GM18861 (cell line): Measurements from ENCODE around the gene ANKRD29.

Experiments used
- ATAC-seq: cut with Tn5 transposase; IDR thresholded peaks from one replicate; pipeline ENCODE4 v1.9.1; 2021; ENCODE audit not compliant: unreplicated experiment

The ANKRD29 gene

GRCh38 chr18:23662309-23663263 is at the start of gene ANKRD29:
Gene ANKRD29, minus strand, starts transcription at chr18:23662911. Its CDS starts 181 bp downstream, at chr18:23662730.
- no peak for ATAC-seq

- ATAC-seq: no peak
Measured at GRCh38 chr18:23712445-23712844, 49.7 kb upstream of the ANKRD29 start.

DNA sequence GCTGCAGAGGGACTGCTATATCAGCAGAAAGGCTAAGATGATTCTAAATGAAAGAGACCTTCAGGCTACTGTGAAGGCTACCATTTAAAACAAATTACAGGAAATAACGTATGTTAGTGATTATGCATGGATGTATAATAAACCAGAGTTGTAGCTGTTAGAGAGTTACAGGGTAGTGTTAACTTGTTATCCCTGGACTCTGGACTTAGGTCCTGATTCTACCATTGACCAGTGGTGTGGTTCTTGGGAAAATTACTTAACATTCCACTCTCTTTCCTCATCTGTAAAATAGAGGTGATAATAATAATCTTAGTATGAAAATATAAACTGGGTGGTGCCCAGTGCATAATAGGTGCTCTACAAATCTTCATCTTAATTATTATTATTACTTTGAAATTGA is 48.7 kb upstream of the ANKRD29 start:
- no peak for ATAC-seq

DNA sequence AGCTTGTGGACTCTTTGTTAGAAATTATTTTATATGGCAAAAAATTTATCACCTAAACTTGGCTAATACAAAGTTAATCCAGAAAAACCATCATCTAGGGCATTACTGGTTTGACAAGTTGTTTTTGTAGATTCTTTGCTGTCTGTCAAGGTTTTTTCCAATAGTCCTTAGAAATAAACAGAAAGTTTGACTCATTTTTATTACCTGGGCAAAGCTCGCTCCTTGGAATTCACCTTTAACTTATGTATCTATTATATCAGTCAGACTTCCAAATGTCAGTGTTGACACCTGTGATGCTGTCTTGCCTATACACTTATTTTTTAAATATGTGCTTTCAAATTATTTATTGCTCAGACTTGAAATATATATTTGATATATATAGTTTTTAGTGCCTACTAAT is 48.2 kb upstream of the ANKRD29 start:
- no peak for ATAC-seq

DNA sequence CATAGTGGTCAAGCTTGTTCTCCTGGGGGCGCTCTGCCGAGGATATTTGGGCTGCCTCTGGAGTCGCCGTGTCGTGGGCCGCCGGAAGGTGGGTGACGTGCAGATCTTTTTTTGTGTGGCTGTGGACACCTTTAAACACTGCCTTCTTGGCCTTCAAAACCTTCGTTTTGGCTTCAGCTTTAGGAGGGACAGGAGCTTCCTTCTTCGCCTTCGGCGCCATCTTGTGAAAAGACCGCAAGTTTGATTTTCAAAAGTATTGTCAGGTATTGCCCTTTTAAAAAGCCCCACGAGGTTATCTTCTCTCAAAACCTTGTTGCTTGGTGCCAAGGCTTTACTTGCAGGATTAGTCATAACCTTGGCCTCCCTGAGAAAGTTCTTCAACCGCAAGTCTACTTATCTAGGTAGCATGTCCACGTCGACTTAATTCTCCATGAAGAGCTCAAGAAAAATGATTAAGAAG is 47.4 kb upstream of the ANKRD29 start:
- no peak for ATAC-seq

DNA sequence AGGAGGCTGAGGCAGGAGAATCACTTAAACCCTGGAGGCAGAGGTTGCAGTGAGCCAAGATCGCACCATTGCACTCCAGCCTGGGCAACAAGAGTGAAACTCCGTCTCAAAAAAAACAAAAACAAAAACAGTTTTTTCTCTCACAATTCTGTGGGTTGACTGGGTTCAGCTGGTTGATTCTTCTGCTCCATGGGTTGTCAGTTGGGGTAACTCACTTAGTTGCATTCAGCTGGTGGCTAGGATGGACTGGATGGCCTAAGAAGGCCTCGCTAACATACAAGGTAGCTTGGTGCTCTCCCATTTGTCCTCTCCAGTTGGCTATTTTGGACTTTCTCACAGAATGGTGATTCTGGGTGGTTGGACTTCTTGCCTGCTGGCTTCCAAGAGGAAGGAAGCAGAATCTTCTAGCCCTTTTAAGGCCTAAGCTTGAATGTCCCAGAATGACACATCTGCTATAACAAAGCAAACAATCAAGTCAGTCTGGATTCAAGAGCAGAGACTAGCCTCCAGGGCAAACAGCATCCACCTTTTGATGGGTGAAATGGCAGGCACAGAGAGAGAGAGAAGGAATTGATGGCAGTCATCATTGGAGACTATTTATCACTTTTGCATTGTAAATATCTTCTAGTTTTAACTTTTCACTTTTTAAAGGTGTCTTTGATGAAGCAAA is 44.4 kb upstream of the ANKRD29 start:
- no peak for ATAC-seq

- ATAC-seq: no peak
Measured at GRCh38 chr18:23704806-23705205, 42.1 kb upstream of the ANKRD29 start.

DNA sequence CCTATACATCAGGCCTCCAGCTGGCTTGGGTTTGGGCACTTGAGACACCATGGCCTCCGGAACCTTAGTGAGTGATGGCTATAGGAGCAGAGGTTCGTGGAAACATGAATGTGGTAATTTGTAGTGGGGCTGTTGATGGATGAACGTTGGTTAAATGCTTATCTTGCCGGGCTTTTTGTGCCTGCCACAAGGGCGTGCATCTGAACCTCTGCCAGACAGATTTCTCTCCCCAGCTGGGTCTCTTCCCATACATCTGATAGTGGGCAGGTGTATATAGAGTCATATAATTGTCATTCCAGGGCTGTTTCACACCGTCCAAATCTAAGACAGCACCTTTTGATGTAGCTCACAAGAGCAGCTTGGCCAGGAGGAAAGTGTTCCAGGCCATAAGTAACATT is 41.3 kb upstream of the ANKRD29 start:
- no peak for ATAC-seq

- ATAC-seq: peak; percentile 70
Measured at GRCh38 chr18:23703057-23703986, 40.6 kb upstream of the ANKRD29 start.

DNA sequence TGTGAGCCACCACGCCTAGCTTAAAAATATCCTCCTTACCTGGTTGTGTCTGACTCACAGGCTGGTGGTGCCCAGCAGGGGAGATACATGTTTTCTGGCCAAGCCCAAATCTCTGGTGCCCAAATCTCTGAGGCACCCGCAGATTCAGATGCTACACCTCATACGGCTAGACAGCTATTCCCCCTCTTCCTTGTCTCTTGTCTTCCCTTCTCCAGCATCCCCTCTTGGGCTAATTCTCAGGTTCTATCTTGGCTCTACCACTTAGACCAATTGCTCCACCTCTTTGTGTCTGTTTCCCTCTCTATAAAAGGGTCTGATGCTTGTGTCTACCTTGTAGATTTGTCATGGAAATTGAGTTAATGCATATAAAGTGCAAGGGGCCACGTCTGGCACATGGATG is 39.9 kb upstream of the ANKRD29 start:
- ATAC-seq: no peak

- ATAC-seq: no peak
Measured at GRCh38 chr18:23701544-23702064, 38.9 kb upstream of the ANKRD29 start.

- ATAC-seq: no peak
Measured at GRCh38 chr18:23701017-23701416, 38.3 kb upstream of the ANKRD29 start.

- ATAC-seq: no peak
Measured at GRCh38 chr18:23694637-23695430, 32.1 kb upstream of the ANKRD29 start.

DNA sequence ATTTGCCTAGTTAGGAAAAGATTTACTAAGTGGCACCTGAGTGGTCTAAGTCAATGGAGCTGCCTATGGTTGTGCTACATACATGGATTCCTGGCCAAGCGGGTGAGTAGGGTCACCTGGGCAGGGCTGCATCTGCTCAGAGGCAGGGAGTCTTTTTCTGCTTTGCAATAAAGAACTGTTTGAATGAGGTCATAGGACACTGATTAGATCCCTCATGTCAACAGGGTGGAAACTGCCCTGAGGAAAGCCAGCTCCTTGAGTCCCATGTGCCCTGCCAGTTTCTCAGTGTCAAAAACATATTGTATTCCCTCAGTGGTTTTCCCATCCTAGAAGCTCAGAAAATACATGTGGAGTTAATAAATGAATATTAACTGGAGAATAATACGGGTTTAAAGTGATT is 31.1 kb upstream of the ANKRD29 start:
- no peak for ATAC-seq

DNA sequence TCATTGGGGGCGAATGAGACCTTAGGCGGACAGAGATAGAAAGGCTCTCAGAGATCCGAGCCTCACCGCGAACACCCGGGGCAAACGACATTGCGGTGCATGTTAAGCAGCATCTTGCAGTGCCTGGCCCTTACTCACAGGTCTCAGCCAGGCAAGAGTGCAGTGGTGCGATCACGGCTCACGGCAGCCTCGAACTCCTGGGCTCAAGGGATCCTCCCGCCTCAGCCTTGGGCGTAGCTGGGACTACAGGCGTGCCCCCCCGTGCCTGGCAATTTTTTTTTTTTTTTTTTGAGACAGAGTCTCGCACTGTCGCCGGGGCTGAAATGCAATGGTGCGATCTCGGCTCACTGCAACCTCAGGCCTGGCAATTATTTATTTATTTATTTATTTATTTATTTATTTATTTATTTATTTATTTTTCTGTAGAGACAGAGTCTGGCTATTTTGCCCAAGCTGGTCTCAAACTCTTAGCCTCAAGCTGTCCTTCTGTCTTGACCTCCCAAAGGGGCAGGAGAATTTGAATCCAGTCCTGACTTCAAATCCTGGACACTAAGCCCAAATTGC is 27.9 kb upstream of the ANKRD29 start:
- no peak for ATAC-seq

DNA sequence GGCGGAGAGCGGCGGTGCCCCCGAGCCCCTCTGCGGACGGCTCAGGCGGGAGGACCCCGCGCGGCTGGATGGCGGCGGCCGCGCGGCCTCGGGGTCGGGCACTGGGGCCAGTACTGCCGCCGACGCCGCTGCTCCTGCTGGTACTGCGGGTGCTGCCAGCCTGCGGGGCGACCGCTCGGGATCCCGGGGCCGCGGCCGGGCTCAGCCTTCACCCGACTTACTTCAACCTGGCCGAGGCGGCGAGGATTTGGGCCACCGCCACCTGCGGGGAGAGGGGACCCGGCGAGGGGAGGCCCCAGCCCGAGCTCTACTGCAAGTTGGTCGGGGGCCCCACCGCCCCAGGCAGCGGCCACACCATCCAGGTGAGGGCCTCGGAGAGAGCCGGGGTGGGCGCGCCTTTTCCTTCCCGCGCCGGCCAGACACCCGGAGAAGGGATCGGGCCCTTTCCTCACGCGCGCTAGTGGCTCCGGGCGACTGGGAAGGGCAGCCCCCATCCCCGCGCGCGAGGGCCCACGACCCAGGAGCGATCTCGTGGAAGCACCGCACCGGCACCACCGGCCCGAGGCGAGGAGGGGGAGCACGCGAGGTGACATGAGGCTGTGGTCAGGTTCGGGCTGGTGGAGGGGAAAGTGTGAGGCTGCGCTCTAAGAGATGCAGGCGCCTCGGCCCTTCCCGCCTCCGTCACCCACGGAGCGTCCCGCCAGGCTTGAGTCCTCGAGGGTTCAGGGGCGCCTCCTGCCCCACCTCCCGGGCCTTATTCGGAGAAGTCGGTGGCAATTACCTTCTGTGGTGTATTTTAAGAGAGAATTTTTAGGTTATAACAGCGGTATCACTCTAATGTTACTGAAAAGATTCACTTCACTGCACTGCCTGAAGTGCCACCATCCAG is 27.1 kb upstream of the ANKRD29 start:
- peak; percentile 24 for ATAC-seq

GRCh38 chr18:23689031-23689615 is 26.4 kb upstream of the ANKRD29 start, which contains the start of gene LAMA3:
Gene LAMA3, plus strand, starts transcription at chr18:23689453. Its CDS starts 231 bp downstream, at chr18:23689684.
- peak; percentile 63 for ATAC-seq

- ATAC-seq: no peak
Measured at GRCh38 chr18:23688528-23688927, 25.8 kb upstream of the ANKRD29 start.
